CD4-positive, alpha-beta T cell treated with Interleukin-12 subunit alpha and Interleukin-12 subunit beta, for 1 hour (primary cell): ENCODE results near the gene SIPA1L3.
"Not testable (repeated sequence)": the region's sequence is repeated elsewhere in the genome, so short reads cannot be mapped to it uniquely, and the experiment has no call there.

Experiments used
- DNase-seq: peaks from one replicate; pipeline ENCODE4 v3.0.0-alpha.2; 2020

SIPA1L3 gene, protein sequence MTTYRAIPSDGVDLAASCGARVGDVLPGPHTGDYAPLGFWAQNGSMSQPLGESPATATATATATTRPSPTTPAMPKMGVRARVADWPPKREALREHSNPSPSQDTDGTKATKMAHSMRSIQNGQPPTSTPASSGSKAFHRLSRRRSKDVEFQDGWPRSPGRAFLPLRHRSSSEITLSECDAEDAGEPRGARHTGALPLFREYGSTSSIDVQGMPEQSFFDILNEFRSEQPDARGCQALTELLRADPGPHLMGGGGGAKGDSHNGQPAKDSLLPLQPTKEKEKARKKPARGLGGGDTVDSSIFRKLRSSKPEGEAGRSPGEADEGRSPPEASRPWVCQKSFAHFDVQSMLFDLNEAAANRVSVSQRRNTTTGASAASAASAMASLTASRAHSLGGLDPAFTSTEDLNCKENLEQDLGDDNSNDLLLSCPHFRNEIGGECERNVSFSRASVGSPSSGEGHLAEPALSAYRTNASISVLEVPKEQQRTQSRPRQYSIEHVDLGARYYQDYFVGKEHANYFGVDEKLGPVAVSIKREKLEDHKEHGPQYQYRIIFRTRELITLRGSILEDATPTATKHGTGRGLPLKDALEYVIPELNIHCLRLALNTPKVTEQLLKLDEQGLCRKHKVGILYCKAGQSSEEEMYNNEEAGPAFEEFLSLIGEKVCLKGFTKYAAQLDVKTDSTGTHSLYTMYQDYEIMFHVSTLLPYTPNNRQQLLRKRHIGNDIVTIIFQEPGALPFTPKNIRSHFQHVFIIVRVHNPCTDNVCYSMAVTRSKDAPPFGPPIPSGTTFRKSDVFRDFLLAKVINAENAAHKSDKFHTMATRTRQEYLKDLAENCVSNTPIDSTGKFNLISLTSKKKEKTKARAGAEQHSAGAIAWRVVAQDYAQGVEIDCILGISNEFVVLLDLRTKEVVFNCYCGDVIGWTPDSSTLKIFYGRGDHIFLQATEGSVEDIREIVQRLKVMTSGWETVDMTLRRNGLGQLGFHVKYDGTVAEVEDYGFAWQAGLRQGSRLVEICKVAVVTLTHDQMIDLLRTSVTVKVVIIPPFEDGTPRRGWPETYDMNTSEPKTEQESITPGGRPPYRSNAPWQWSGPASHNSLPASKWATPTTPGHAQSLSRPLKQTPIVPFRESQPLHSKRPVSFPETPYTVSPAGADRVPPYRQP (N-terminal part only)

DNA sequence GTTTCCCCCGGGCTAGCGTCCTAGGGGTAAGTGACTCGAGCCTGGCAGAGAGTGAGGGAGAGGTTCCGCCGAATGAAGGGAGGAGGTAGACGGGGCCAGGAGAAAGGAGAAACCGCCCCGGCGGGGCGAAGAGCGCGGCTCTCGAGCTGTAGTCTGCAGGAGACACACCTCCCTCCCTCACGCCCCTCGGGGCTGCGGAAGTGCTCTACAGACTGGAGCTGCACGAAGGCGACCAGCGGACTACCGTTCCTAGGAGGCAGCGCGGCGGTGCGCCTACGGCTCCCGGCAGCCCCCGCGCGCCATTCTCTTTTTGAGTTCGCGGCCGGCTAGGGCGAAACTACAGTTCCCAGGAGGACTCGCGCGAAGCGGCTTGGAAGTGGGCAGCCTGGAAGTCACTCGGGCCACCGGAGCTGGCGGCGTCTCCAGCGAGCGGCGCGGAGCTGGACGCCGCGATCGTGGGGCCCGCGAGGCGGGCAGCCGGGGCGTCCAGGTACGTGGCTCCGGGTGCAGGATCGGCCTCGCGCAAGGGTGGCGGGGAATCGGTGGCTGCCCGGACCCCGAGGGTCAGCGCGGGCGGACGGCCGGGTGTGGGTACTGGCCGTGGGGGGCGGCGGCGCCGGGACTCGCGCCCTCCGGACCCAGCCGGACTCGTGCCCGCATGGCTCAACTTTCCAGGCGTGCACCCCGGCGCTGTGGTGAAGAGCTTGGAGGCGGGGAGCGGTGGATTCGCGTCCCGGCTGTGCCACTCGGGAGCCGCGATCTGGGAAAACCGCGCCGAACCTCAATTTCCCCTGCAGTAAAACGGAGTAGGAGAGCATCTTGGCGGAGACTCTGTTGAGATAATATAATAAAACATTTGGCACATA, at the start of gene SIPA1L3:
TSS of gene SIPA1L3 (plus strand) at position 340 of the 866 bp plus-strand sequence. CDS start 174,358 bp downstream, outside the sequence.
- DNase-seq = peak; percentile 92

DNA sequence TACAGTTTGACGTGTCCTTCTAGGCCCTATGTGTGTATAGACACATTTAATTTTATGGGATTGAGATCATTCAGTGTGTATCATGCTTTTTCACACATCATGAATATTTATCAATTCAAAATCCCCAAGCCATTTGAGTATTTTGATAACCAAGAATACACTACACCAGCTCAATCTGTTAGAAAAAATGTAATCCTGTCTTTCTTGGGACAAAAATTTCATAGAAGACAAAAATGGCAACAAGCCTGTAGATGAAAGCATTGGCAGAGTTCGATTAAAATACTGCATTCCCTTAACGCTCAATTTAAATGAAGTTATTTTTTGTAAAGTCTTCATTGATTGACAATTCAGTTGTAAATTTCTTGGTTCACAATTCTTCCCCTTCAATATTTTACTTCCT, 42.5 kb upstream of the SIPA1L3 start:
- DNase-seq = no peak

DNA sequence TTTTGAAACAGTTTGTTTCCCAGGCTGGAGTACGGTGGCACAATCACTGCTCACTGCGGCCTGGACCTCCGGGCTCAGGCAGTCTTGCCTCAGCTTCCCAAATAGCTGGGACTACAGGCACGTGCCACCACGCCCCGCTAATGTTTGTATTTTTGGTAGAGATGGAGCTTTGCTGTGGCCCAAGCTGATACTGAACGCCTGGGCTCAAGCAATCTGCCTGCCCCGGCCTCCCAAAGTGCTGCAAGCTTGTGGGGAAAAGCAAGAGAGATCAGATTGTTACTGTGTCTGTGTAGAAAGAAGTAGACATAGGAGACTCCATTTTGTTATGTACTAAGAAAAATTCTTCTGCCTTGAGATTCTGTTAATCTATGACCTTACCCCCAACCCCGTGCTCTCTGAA, 41.1 kb upstream of the SIPA1L3 start:
- not testable (repeated sequence) for DNase-seq

DNA sequence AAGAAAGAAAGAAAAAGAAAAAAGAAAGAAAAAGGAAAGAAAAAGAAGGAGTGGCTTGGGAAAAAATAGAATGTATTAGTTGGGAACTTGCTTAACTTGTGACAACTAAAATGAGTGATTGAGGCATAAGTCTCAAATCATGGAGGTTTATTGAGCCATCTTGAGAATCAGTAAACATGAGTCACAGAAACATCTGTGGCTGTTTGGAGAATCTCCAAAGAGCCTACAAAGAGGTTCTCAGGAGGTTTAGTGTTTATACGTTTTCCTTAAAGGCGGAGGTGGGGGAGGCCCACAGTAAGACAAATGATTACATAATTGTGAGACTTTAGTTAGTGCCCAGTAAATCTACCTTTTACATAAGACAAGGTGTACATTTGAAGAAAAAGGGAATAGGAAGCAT, 39.2 kb upstream of the SIPA1L3 start:
- DNase-seq = no peak

DNA sequence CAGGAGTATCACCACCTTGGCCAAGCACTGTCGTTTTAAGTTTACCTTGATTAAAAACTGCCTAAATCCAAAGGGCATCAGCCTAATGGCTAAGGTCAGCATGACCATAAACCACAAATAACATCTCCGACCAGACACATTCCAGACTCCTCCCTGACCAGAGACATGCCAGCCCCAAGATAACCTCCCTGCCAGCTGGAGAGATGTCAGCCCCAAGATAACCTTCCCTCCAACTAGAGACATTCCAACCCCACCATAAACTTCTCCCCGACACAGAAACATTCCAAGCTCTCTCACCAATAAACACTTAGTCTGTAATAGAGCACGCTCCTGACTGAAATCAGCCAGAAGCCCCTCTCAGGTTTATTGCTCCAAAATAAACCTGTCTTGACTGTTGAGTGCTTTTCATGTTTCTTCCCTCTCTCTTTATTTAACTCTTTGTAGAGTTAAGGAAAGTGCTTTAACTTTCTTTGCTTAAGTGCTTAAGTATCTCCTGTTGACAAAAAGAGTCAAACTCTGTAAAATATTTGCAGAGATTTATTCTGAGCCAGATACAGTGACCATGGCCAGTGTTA, 37.2 kb upstream of the SIPA1L3 start:
- DNase-seq = no peak

DNA sequence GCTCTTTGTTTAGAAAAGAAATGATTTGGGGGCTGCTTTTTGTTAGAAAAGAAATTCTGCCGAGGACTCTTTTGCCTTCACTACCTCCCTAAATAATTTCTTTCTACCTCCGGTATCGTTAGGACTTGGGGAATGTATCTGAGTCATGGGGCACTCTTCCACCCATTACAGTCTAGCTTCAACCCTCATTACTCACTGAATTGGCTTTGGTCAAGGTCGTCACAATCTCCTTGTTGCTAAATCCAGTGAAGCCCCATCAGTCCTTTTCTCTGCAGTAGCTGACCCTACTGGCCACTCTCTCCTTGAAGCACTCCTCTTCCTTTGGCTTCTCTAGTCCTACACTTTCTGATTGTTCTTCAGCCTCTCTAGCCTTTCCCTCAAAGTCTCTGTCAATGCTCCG, 34.6 kb upstream of the SIPA1L3 start:
- no peak for DNase-seq

DNA sequence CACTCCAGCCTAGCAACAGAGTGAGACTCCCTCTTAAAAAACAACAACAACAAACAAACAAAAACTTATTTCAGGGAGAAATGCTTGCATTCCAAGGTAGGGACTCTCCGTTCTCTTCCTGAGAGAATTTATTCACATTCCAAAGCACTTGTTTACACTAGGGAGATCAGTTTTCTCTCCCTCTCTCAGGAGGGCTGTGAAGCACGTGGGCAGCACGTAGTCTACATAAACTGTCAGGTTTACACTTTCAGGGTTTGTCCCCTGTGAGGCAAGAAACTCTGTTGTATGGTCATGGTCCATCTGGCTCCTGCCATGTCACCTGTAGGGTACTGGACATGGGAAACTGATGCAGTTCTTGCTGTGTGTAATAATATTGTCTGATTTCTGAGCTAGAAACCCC, 32.2 kb upstream of the SIPA1L3 start:
- DNase-seq = no peak

DNA sequence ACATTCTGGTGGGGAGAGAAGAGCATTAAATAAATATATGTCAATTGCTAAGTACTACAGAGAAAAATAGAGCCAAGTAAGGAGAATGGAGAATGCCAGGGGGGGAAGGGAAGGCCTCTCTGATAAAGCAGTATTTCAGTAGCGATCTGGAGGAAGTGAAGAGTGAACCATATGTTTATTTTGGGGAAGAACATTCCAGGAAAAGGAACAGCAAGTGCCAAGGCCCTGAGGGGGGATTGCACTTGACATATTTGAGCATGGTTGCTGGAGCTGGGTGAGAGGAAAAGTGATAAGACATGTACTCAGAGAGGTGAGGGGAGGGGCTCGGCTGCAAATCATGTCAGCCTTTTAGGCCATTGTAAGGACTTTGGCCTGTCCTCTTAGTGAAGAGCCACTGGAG, 31.0 kb upstream of the SIPA1L3 start:
- no peak for DNase-seq

DNA sequence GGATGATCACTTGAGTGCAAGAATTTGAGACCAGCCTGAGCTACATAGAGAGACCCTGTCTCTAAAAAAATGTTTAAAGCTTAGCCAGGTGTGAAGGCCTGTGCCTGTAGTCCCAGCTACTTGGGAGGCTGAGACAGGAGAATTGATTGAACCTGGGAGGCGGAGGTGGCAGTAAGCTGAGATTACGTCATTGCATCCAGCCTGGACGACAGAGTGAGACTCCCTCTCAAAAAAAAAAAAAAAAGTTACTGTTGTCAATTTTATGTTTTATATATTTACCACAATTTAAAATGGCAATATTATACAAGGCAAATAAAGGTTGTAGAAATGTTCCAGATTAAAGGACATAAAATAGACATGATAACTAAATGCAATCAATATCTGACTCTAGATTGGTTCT, 29.9 kb upstream of the SIPA1L3 start:
- DNase-seq = no peak

DNA sequence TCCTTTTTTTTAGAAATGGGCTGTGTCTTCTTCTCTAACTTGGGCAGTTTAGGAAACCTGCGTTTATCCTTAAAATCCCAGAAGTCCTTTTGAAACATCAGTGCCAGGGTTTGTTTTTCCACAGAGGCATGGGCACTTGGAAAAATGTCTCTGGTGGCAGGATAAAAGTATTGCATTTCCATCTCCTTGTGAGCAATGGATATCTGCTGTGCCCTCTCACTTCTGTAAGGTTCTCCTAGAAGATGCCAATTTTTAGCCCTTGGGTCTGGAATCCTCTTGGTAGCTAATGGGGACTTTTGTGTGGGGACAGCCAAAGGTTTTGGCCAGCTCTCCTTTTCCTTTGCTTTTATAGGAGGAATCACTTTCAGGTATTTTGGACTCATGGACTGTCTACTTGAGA, 21.6 kb upstream of the SIPA1L3 start:
- no peak for DNase-seq

DNA sequence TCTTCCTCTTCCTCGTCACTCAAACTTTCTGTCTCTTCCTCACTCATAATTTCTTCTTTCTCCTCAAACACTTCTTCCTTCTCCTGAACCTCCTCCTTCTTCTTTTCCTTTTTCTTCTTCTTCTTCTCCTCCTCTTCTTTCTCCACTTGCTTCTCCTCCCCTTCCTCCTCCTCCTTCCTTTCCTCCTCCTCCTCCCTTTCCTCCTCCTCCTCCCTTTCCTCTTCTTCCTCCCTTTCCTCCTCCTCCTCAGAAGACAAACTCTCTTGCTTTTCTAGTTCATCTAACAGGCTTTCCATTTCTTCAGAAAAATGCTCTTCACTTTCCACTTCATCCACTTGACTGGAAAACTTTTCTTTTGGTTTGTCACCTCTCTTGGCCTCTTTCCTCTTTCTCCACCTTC, 20.4 kb upstream of the SIPA1L3 start:
- DNase-seq = no peak

DNA sequence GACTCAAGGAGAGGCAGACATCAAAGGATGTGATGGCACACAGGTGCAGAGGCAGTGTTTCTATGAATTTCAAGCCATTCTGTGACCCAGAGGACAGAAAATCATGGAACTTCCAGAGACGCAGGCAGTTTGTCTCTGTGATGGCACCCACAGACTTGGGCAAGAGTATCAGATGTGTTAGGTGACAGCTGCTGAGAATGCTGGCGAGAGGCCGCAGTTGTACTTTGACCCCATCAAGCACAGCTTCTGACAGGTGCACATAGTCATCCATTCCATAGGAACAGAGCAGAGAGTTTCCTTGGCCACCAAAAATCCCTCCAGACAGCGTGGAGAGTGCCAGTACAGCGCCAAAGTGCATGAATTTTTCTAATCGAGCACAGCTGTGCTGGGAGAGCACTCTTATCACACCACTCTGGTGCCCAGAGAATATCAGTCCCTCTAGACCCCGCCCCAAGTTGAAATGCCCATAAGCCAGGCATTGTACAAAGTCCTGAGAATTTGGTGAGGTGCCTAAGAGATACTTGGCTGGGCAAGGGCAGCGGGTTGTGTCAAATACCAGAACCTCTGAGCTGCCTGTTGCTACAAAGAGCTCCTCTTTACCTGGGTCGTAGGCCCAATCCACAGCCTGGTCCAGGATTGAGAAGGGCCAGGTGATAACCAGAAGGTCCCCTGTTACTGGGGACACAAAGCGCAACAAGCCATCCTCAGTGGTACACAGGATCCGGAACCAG, 13.0 kb upstream of the SIPA1L3 start:
- DNase-seq = no peak

DNA sequence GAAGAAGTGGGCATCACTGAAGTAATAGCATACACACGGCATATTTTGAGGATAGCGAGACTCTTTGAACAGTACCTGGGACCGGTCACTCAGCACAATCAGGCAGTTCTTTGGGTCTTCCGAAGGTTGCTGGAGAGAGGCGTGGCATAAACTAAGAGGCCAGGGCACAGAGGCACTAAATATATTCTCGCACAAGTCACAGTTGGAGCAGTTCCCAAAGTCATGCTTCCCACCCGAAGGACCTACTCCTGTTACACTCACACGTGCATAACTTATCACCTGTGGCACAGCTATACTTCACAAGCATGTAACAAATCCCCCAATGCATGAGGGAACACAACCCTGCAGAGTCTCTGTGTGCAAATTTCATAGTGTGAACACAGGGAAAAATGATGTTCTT, 10.8 kb upstream of the SIPA1L3 start:
- no peak for DNase-seq

DNA sequence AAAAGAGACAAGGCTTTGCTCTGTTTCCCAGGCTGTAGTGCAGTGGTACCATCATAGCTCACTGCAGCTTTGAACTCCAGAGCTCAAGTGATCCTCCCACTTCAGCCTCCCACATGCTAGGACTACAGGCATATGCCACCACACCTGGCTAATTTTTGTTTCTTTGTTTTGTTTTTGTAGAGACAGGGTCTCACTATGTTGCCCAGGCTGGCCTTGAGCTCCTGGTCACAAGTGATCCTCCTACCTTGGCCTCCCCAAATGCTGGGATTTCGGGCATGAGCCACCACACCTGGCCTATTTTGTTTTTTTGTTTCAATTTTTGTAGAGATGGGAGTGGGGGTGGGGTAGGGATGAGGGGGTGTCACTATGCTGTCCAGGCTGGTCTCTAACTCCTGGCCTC, 7.6 kb upstream of the SIPA1L3 start:
- no peak for DNase-seq

DNA sequence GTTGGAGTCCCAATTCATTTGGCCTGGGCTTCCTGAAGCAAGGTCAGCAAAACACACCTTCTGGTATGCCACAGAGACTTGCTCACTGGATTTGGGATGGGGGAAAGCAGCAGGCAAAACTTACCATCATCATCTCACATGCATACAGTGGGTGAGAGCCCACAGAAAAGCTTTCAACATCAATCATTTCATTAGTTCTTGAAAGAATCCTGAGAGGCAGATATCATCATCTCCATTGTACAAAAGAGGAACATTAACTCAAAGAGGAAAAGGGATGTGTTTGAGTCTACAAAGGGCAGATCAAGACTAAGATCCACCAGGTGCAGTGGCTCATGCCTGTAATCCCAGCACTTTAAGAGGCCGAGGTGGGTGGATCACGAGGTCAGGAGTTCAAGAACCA, 7.0 kb upstream of the SIPA1L3 start:
- no peak for DNase-seq

DNA sequence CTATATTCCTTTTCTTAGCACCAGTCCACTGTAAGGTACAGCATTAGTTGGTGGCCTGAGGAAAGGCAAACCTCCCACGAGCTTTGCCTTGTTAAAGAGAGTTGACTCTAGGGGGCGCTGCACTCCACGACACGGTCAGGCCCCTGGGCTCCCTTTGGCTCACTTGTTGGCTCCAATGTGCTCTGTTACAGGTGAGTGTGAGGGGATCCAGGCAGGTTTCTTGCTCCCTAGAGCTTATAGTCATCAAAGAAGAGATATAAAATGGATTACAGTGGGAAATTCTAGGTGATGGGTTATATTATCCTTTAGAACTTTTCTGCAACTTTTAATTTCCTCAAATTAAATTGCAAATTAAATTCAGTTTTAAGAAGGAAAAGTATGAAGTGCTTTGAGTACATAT, 4.3 kb upstream of the SIPA1L3 start:
- peak; percentile 82 for DNase-seq

DNA sequence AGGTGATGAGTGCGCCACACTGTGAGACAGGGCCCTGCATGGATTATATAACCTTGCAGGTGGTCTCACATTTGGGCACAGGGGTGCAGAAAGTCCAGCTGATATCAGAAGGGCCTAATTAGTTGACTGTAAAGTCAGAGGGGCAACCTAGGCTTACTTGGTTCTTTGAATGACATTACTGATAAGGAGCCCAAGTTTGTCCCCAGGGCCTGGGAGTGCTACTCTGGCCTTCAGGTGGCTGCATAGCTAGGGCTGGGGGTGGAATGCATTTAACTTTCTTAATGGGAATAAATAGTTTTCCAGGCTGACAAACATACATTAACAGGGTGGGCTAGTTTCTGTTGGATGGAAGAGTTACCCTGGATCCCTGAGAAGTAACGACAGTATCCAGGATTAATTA, 3.9 kb upstream of the SIPA1L3 start:
- no peak for DNase-seq

DNA sequence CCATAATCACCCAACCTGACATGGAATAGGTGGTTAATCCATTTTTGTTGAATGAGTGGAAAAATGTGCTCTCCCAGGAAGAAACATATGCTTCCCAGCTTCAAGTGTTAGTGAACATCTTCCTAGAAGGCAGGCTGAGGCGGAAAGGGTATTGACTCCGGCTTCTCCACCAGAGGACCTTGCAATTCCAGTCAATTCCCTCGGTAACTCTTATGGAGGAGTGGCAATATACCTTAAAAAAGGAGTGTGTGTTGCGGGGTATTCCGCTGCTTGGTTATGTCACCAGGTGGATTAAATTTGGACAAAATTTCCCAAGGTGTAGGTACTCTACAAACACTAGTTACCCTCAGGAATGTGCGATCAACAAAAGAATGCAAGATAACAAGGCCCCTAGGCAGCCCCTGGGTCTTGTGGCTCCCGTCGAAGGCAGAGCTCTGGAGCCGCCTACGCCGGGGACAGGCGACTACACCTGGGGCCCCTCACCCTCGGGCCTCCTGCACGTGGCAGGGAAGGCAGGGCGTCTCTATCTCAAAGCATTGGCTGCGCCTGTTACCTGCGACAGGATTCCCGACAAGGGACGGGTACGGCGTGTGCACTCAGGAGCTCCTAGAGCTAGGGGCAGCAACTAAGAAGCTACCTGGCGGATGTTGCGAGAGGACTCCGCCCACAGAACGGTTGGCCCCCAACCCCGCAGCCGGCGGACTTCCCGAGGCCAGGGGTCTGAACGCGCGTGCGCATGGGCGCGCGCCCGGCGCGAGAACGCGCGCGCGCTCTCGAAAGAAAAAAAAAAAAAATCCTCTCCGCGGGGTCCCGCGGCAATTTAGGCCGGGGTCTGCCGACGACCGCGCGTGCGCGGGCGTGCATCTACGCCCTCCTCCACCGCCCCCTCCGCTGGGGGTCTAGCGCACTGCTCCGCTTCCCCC, 801 bp upstream of the SIPA1L3 start, which contains the start of gene WDR87:
TSS of gene WDR87 (minus strand) at position 649 of the 923 bp plus-strand sequence. CDS start 8,355 bp downstream, outside the sequence.
- peak; percentile 64 for DNase-seq

DNA sequence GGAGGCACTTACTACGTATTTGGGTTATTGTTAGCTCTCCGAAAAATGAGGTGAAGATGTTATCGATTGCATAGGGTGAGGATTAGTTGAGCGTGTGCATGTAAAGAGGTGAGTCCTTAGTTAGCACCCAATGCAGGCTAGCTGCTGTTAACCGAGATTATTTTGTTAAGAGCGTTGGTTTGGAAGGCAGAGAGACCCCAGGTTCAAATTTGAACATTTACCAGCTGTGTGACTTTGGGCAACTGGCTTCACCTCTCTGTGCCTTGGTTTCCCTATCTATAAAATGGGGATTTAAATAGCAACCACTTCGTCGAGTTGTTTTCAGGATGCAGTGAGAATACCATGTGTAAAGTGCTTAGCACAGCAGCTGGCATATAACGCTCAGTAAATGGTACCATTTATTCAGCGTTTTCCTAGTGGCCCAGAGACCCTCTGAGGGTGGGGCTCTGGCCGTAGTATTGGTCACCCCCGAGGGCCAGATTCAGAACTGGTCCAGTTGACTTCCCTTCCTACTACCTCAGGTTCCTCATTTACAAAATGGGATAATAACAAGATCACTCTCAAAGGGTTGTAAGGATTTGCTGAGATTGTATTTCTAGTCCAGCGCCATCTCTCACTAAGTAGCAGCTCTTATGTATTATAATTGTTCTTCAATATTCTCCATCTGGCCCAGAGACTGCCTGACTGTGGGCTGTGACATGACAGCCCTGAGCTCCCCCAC, 887 bp downstream of the SIPA1L3 start:
- no peak for DNase-seq
